ENCODE measurements around the gene TMEM106C. TPM values are rescaled to one million over a fixed set of nuclear protein-coding genes. Genes with fewer than 3 reads are reported as not detected.

The TMEM106C gene
- total and polyA plus RNA-seq, 2 of the 13 experiments (the other 11 are each of a cell fraction or from before 2014, with no cell fraction given): 132 to 192 TPM

DNA sequence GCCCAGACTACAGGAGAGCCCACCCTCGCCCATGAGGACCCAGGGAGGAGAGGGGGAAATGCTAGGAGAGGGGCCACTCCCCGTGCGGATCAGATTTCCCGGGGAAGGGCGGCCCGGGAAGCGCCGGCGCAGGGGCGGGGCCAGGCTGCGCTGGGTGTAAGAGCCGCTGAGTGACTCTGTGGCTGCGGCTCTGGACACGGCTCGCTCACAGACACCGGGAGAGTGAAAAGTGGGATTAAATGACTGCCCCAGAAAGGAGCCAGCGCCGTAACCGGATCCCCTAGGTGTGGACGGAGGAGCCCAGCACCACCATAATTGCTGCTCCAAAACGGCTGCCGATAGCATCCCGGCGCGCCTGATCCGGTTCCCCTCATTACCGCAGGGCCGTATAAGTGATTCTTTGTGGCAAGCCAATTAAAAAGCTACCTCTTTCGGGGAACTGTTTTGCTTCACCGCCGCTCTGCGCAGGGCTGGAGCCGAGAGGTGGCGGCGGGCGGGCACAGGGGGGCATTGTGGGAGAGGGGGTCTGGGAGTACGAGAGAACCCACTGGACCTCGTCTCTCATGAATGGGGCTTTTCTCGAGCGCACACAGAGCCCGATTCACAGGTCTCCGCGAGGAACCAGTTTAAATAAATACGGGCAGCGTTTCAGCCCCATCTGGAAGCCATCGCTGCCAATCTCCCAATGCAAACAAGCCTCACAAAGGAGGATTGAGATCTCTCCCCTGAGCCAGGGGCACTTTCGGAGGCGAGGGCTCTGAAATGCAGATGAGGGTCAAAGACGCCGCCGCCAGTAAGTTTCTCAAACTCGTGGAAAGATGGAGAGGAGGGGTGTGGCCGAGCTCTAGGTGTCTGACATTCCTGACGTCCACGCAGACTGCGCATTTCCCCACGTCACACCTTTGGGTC, 38.4 kb downstream of the TMEM106C start (continued):
- TF ChIP-seq, protein P1, sequence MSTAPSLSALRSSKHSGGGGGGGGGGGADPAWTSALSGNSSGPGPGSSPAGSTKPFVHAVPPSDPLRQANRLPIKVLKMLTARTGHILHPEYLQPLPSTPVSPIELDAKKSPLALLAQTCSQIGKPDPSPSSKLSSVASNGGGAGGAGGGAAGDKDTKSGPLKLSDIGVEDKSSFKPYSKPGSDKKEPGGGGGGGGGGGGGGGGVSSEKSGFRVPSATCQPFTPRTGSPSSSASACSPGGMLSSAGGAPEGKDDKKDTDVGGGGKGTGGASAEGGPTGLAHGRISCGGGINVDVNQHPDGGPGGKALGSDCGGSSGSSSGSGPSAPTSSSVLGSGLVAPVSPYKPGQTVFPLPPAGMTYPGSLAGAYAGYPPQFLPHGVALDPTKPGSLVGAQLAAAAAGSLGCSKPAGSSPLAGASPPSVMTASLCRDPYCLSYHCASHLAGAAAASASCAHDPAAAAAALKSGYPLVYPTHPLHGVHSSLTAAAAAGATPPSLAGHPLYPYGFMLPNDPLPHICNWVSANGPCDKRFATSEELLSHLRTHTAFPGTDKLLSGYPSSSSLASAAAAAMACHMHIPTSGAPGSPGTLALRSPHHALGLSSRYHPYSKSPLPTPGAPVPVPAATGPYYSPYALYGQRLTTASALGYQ (CRISPR knock-in tag; IDR thresholded peaks at IDR 0.05): no peak
- TF ChIP-seq RAD51 (IDR thresholded peaks at IDR 0.05; ENCODE audit: borderline replicate concordance) (no peak), PITX1 (CRISPR knock-in tag; IDR thresholded peaks at IDR 0.05) (no peak), YY1 (IDR thresholded peaks at IDR 0.05; ENCODE audit: insufficient read depth, insufficient replicate concordance, low read depth, low read length) (no peak), MIXL1 (CRISPR knock-in tag; IDR thresholded peaks at IDR 0.05) (no peak), POLR2A (IDR thresholded peaks at IDR 0.05; ENCODE audit: insufficient read depth in 1 of 2, low read depth in 2 of 2, low read length in 2 of 2) (no peak), SMC3 (IDR thresholded peaks at IDR 0.05; ENCODE audit: low read length) (no peak), GPN1 (CRISPR knock-in tag; IDR thresholded peaks at IDR 0.05; ENCODE audit: borderline replicate concordance) (no peak), ZFP90 (CRISPR knock-in tag; IDR thresholded peaks at IDR 0.05; ENCODE audit: borderline replicate concordance) (no peak), ZNF326 (CRISPR knock-in tag; IDR thresholded peaks at IDR 0.05; ENCODE audit: borderline replicate concordance) (no peak), POLR2G (IDR thresholded peaks at IDR 0.05; ENCODE audit: low read depth, low read length) (no peak), SMAD9 (CRISPR knock-in tag; IDR thresholded peaks at IDR 0.05) (no peak), IRX3 (CRISPR knock-in tag; IDR thresholded peaks at IDR 0.05; ENCODE audit: borderline replicate concordance, low read depth) (no peak), ZNF547 (CRISPR knock-in tag; IDR thresholded peaks at IDR 0.05) (no peak), ZNF264 (CRISPR knock-in tag; IDR thresholded peaks at IDR 0.05) (no peak), CEBPG (CRISPR knock-in tag; IDR thresholded peaks at IDR 0.05) (no peak), MAF1 (CRISPR knock-in tag; IDR thresholded peaks at IDR 0.05; ENCODE audit: borderline replicate concordance) (no peak)
- TF ChIP-seq, protein P2, sequence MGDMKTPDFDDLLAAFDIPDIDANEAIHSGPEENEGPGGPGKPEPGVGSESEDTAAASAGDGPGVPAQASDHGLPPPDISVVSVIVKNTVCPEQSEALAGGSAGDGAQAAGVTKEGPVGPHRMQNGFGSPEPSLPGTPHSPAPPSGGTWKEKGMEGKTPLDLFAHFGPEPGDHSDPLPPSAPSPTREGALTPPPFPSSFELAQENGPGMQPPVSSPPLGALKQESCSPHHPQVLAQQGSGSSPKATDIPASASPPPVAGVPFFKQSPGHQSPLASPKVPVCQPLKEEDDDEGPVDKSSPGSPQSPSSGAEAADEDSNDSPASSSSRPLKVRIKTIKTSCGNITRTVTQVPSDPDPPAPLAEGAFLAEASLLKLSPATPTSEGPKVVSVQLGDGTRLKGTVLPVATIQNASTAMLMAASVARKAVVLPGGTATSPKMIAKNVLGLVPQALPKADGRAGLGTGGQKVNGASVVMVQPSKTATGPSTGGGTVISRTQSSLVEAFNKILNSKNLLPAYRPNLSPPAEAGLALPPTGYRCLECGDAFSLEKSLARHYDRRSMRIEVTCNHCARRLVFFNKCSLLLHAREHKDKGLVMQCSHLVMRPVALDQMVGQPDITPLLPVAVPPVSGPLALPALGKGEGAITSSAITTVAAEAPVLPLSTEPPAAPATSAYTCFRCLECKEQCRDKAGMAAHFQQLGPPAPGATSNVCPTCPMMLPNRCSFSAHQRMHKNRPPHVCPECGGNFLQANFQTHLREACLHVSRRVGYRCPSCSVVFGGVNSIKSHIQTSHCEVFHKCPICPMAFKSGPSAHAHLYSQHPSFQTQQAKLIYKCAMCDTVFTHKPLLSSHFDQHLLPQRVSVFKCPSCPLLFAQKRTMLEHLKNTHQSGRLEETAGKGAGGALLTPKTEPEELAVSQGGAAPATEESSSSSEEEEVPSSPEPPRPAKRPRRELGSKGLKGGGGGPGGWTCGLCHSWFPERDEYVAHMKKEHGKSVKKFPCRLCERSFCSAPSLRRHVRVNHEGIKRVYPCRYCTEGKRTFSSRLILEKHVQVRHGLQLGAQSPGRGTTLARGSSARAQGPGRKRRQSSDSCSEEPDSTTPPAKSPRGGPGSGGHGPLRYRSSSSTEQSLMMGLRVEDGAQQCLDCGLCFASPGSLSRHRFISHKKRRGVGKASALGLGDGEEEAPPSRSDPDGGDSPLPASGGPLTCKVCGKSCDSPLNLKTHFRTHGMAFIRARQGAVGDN (CRISPR knock-in tag; IDR thresholded peaks at IDR 0.05): peak; percentile 8; the same call in 1 of the 2 replicates
- TF ChIP-seq, protein P3, sequence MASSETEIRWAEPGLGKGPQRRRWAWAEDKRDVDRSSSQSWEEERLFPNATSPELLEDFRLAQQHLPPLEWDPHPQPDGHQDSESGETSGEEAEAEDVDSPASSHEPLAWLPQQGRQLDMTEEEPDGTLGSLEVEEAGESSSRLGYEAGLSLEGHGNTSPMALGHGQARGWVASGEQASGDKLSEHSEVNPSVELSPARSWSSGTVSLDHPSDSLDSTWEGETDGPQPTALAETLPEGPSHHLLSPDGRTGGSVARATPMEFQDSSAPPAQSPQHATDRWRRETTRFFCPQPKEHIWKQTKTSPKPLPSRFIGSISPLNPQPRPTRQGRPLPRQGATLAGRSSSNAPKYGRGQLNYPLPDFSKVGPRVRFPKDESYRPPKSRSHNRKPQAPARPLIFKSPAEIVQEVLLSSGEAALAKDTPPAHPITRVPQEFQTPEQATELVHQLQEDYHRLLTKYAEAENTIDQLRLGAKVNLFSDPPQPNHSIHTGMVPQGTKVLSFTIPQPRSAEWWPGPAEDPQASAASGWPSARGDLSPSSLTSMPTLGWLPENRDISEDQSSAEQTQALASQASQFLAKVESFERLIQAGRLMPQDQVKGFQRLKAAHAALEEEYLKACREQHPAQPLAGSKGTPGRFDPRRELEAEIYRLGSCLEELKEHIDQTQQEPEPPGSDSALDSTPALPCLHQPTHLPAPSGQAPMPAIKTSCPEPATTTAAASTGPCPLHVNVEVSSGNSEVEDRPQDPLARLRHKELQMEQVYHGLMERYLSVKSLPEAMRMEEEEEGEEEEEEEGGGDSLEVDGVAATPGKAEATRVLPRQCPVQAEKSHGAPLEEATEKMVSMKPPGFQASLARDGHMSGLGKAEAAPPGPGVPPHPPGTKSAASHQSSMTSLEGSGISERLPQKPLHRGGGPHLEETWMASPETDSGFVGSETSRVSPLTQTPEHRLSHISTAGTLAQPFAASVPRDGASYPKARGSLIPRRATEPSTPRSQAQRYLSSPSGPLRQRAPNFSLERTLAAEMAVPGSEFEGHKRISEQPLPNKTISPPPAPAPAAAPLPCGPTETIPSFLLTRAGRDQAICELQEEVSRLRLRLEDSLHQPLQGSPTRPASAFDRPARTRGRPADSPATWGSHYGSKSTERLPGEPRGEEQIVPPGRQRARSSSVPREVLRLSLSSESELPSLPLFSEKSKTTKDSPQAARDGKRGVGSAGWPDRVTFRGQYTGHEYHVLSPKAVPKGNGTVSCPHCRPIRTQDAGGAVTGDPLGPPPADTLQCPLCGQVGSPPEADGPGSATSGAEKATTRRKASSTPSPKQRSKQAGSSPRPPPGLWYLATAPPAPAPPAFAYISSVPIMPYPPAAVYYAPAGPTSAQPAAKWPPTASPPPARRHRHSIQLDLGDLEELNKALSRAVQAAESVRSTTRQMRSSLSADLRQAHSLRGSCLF (CRISPR knock-in tag; IDR thresholded peaks at IDR 0.05; ENCODE audit: borderline replicate concordance): no peak

Data from HepG2 (cell line).